NT2/D1 (cell line): Measurements from ENCODE around the gene IL3.

Source experiments
- SUZ12 ChIP-seq: IDR thresholded peaks from 2 replicates; pipeline ENCODE4 v1.6.1; 2011; ENCODE audit not compliant: insufficient read length, insufficient read depth; ENCODE audit errors: extremely low read depth
- YY1 ChIP-seq: IDR thresholded peaks from 2 replicates; pipeline ENCODE4 v1.6.1; 2011; ENCODE audit not compliant: insufficient read length, insufficient read depth
- ZNF274 ChIP-seq: IDR thresholded peaks from 2 replicates; pipeline ENCODE4 v1.6.1; 2011; ENCODE audit warnings: mild to moderate bottlenecking, low read depth, low read length

DNA sequence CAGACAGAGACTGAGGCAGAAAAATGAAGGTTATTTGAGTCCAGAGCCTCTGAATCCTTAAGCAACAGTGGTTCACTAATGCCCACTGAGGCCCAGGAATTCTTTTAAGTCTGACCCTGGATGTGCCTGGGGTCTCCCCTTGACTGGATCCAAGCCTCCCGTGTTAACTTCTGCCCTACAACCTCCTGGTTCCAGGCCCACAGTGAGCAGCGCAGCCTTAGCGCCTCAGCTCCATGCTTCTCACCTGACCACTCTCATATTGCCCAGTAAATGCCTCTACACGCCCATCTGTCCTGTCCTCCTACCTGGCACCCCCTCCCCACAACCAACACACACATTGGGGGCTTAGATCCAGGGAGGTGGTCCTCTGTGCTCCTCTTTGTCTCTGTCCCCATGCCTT, 6.4 kb downstream of the IL3 start:
- TF ChIP-seq YY1: no peak
- TF ChIP-seq SUZ12: no peak
- no peak for TF ChIP-seq ZNF274
